Upper lobe of left lung (tissue), 6 donors: Measurements from ENCODE around the gene ATP4B. TPM values are rescaled to one million over a fixed set of nuclear protein-coding genes. Genes with fewer than 3 reads are reported as not detected.

Source experiments
- ATAC-seq, 2 donors: fragments of 200-7000 bp; cut with Tn5 transposase; one replicate each; pipeline ENCODE4 v1.9.1; 2022; ENCODE audit warnings: mild to moderate bottlenecking in 2 of 2, moderate library complexity in 2 of 2; ENCODE audit not compliant: low FRiP score in 2 of 2
- DNase-seq, 2 donors: peaks; one replicate each; pipeline ENCODE4 v3.0.0-alpha.2; 2019 to 2020
- H3K27ac ChIP-seq, 4 donors: fragments of 200-600 bp; sonication (generic); one replicate each; pipeline ENCODE4 v1.5.1; 2016 to 2019
- H3K27me3 ChIP-seq, 4 donors: fragments of 200-600 bp; sonication (generic); one replicate each; pipeline ENCODE4 v1.5.1; 2017 to 2019
- H3K36me3 ChIP-seq, 4 donors: fragments of 200-600 bp; sonication (generic); one replicate each; pipeline ENCODE4 v1.5.1; 2016 to 2019
- H3K4me1 ChIP-seq, 4 donors: fragments of 200-600 bp; sonication (generic); one replicate each; pipeline ENCODE4 v1.5.1; 2018 to 2019
- H3K4me3 ChIP-seq, 4 donors: fragments of 200-600 bp; sonication (generic); one replicate each; pipeline ENCODE4 v1.5.1; 2017 to 2019; ENCODE audit warnings: mild to moderate bottlenecking in 2 of 4, moderate library complexity in 1 of 4
- H3K9me3 ChIP-seq, 4 donors: fragments of 200-600 bp; sonication (generic); one replicate each; pipeline ENCODE4 v1.5.1; 2018 to 2019
- EP300 ChIP-seq, 4 donors: sonication (generic); formaldehyde crosslinking; IDR thresholded peaks; one replicate each; pipeline ENCODE4 v1.5.1; 2017; ENCODE audit warnings: antibody characterized with exemption in 4 of 4, control low read depth in 2 of 4
- POLR2A ChIP-seq, 4 donors: fragments of 450-650 bp; IDR thresholded peaks; one replicate each; pipeline ENCODE4 v1.5.1; 2016 to 2017; ENCODE audit warnings: antibody characterized with exemption in 4 of 4, mild to moderate bottlenecking in 2 of 4
- POLR2AphosphoS5 ChIP-seq, 2 donors: sonication (generic); formaldehyde crosslinking; IDR thresholded peaks; one replicate each; pipeline ENCODE4 v1.5.1; 2017; ENCODE audit warnings: antibody characterized with exemption in 2 of 2
- WGBS, 2 donors: methylation state at CpG; one replicate each; pipeline ENCODE4 v1.1.5; 2017 to 2018; 5-methylcytosine and 5-hydroxymethylcytosine counted together
- total RNA-seq, 6 donors: library from RNA; depleted of rRNA in 4 of 6; stranded (reverse); fragments of >200 nt in 4 of 6; gene quantifications; one replicate each; pipeline versions ENCODE4 v1.1.0 to v1.2.1, GENCODE V29; 2016 to 2021
- TF ChIP-seq, protein P1 (sequence below), 6 experiments: fragments of 450-650 bp in 4 of 6; fragments of 200-600 bp in 2 of 6; sonication (generic) in 2 of 6; IDR thresholded peaks; one replicate each; pipeline ENCODE4 v1.5.1; 2016 to 2019; ENCODE audit warnings: antibody characterized with exemption in 6 of 6
- donor health status: DM: no; HTN: no; CAD: no; lungs with moderate emphysema.
- donor health status: DM: no; HTN: yes; CAD: no; lungs with severe emphysema.

ATP4B gene
- total RNA-seq, 6 donors from 2014 or later, result not detected

DNA sequence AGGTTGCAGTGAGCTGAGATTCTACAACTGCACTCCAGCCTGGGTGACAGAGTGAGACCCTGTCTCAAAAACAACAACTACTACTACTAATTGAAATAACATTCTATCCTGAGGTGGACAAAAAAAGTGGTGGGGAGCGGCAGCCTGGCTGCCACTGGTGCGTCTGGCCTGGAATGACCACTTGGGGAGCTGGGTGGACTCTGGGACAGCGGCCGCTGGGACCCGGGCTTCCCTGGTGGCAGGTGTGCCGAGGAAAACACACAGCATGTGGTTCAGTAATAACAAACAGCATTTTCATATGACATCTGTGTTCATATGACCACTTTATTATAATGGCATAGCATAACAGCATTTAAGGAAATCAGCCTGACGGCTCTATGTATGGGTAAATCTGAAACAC lies 39.5 kb downstream of the ATP4B start:
- Histone ChIP-seq H3K27me3 (no peaks in the 10 kb centered on the region), H3K9me3 (no peaks in the 10 kb centered on the region), H3K27ac (no peak overlapping the region), H3K36me3 (peaks cover 0 to 13% (median 0%) of the 10 kb centered on the region in 4 donors), H3K4me3 (no peak overlapping the region), H3K4me1 (peaks cover 0 to 7% (median 5%) of the 10 kb centered on the region in 4 donors)
- DNase-seq, result peak in 1 of 2 donors; percentile 64
- 92 to 94% methylated on average over 7 of the region's 7 CpGs for WGBS, 2 donors
- no peak for TF ChIP-seq EP300 (IDR thresholded peaks at IDR 0.05)
- no peak for TF ChIP-seq POLR2AphosphoS5 (IDR thresholded peaks at IDR 0.05)
- TF ChIP-seq, protein P1, sequence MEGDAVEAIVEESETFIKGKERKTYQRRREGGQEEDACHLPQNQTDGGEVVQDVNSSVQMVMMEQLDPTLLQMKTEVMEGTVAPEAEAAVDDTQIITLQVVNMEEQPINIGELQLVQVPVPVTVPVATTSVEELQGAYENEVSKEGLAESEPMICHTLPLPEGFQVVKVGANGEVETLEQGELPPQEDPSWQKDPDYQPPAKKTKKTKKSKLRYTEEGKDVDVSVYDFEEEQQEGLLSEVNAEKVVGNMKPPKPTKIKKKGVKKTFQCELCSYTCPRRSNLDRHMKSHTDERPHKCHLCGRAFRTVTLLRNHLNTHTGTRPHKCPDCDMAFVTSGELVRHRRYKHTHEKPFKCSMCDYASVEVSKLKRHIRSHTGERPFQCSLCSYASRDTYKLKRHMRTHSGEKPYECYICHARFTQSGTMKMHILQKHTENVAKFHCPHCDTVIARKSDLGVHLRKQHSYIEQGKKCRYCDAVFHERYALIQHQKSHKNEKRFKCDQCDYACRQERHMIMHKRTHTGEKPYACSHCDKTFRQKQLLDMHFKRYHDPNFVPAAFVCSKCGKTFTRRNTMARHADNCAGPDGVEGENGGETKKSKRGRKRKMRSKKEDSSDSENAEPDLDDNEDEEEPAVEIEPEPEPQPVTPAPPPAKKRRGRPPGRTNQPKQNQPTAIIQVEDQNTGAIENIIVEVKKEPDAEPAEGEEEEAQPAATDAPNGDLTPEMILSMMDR (IDR thresholded peaks at IDR 0.05), result no peak
- TF ChIP-seq POLR2A (IDR thresholded peaks at IDR 0.05), result no peak
- ATAC-seq, result no peak

DNA sequence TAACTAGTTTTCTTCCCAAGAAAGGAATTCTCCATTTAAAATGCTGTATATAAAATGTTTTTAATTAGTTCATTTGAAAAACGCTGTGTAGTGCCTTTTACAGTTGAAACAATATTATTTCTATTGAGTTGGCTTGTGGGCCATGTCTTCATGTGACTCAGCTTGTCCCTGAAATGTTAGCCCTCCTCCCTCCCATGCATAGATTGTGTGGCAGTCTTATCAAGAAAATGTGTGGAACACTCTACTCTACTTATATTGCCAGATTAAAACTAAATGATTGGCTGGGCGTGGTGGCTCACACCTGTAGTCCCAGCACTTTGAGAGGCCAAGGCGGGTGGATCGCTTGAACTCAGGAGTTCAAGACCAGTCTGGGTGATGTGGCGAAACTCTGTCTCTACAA lies 40.0 kb downstream of the ATP4B start:
- TF ChIP-seq, protein P1 (IDR thresholded peaks at IDR 0.05), result no peak
- TF ChIP-seq POLR2AphosphoS5 (IDR thresholded peaks at IDR 0.05) (no peak), POLR2A (IDR thresholded peaks at IDR 0.05) (no peak), EP300 (IDR thresholded peaks at IDR 0.05) (no peak)
- Histone ChIP-seq H3K4me3 (no peak overlapping the region), H3K27ac (no peak overlapping the region), H3K9me3 (no peaks in the 10 kb centered on the region), H3K27me3 (no peaks in the 10 kb centered on the region), H3K4me1 (peaks cover 0 to 7% (median 5%) of the 10 kb centered on the region in 4 donors), H3K36me3 (peaks cover 0 to 9% (median under 1%) of the 10 kb centered on the region in 4 donors)
- no peak for DNase-seq
- ATAC-seq, result no peak
- 96% methylated on average over 5 of the region's 5 CpGs for WGBS, 2 donors

DNA sequence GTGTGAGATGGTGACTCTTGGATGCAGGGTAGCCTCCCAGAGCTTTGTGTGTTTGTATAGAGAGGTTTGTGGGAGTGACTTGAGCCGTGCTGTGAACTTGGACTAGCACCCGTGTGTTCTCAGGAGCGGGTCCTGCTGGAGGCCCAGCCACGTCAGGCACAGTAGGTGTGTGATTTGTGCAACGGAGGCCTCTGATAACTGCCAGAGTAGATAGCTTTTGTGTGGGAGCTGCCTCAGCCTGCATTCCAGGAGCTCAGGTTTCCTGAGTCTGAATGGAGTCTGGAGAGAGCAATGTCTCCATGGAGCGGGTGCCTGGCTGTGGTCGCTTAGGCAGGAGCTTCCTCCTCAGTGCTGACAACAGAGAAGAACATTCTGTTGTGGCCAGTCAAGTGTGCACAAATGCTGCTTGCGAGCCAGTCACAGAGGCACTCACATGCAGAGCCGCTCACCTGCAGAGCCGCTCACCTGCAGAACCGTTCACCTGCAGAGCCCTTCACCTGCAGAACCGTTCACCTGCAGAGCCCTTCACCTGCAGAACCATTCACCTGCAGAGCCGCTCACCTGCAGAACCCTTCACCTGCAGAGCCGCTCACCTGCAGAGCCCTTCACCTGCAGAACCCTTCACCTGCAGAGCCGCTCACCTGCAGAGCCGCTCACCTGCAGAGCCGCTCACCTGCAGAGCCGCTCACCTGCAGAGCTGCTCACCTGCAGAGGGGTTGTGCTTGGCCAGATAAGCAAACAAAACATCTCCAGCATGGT lies 40.8 kb downstream of the ATP4B start:
- ATAC-seq (peak in 1 of 2 donors; percentile 31), DNase-seq (peak in 1 of 2 donors; percentile 54)
- Histone ChIP-seq H3K9me3 (no peaks in the 10 kb centered on the region), H3K4me1 (peaks cover 0 to 7% (median 5%) of the 10 kb centered on the region in 4 donors), H3K27me3 (no peaks in the 10 kb centered on the region), H3K27ac (peak overlapping the region; percentile 54 to 78 (median 62)), H3K4me3 (no peak overlapping the region), H3K36me3 (peaks cover 0 to 9% (median 4%) of the 10 kb centered on the region in 4 donors)
- TF ChIP-seq POLR2A (IDR thresholded peaks at IDR 0.05) (no peak), POLR2AphosphoS5 (IDR thresholded peaks at IDR 0.05) (no peak), EP300 (IDR thresholded peaks at IDR 0.05) (no peak)
- TF ChIP-seq, protein P1 (IDR thresholded peaks at IDR 0.05), result no peak
- WGBS, 2 donors, result 80 to 82% methylated on average over 10 to 18 of the region's 18 CpGs

DNA sequence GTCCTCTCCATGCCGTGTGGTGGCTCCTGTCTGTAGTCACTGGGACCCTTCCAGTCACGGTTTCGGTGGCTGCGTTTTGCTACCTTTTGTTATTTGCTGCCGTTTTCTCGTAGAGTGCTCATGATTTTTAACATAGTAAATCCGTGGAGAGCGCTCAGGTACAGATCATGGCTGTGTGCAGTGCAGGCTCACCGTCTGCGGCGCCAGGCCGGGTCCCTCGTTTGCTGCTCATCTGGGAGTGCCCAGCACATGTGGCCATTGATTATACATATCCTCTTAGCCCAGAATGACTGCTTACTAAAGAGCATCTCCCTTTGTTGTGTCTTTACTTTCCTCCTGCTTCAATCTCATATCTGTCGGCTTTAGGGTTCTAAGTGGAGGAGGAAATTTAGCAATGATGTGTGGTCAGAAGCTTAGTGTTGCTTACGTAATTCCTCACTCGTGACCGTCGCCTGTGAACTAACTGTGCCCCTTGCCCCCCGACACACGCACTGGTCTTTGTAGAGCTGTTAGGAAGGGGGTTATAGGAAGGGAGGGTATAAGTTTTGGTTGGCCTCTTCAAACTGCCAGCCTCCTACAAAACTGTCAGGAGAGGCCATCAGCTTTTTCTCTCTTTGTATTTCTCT lies 41.6 kb downstream of the ATP4B start:
- peaks cover 0 to 17% (median 9%) of the 10 kb centered on the region in 4 donors for H3K36me3 ChIP-seq
- no peaks in the 10 kb centered on the region for H3K27me3 ChIP-seq
- WGBS, 2 donors, result 81 to 82% methylated on average over 20 of the region's 20 CpGs
- DNase-seq (peak; percentile 66), ATAC-seq (peak in 1 of 2 donors; percentile 47)
- H3K27ac ChIP-seq, result peak overlapping the region; percentile 54 to 78 (median 62)
- TF ChIP-seq, protein P1 (IDR thresholded peaks at IDR 0.05), result no peak
- peak; percentile 24 to 35 for TF ChIP-seq POLR2AphosphoS5 (IDR thresholded peaks at IDR 0.05)
- peak in 1 of 4 donors; percentile 65 for TF ChIP-seq POLR2A (IDR thresholded peaks at IDR 0.05)
- TF ChIP-seq EP300 (IDR thresholded peaks at IDR 0.05), result peak in 1 of 4 donors; percentile 70
- no peak overlapping the region for H3K4me3 ChIP-seq
- no peaks in the 10 kb centered on the region for H3K9me3 ChIP-seq
- H3K4me1 ChIP-seq, result peaks cover 0 to 7% (median 5%) of the 10 kb centered on the region in 4 donors
